IPS-18c (cell line): ENCODE results near the gene PRTN3.
A peak's percentile ranks its signal among the peaks of the same experiment; 100 is the strongest.
"Not testable (repeated sequence)": the region's sequence is repeated elsewhere in the genome, so short reads cannot be mapped to it uniquely, and the experiment has no call there.

Experiments
- H3K4me3 ChIP-seq: 2 replicates; pipeline ENCODE4 v1.7.0; 2013; ENCODE audit warnings: low read depth, mild to moderate bottlenecking, low read length, moderate library complexity; ENCODE audit not compliant: insufficient read depth
- H3K9me3 ChIP-seq: one replicate; pipeline ENCODE4 v1.6.1; 2013; ENCODE audit warnings: mild to moderate bottlenecking, low read length, moderate library complexity; ENCODE audit not compliant: control insufficient read depth, insufficient read depth

PRTN3 gene

DNA sequence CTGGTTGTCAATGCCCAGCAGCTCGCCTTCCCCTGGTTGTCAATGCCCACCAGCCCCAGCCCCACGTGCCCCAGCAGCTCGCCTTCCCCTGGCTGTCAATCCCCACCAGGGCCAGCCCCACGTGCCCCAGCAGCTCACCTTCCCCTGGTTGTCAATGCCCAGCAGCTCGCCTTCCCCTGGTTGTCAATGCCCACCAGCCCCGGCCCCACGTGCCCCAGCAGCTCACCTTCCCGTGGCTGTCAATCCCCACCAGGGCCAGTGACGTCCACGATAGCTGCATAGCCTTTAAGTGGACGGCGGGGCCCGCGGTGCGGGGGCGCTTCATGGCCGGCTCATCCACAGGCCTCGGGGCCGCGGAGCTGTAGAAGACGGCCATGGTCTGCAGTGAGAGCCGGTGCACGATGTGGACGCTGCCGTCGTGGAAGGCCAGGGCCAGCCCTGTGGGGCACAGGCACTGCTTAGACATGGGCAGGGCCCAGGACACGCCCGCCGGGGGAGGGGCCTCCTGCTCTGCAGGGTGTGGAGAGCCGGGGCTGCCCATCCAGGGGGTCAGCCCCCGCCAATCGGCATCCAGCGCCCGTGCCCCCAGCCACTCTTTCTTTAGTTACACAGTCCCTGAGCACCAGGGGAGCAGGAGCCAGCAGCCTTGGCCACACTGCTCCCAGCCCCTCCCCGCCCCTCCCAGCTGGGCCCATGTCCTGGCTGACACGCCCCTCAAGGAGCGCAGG, 39.1 kb downstream of the PRTN3 start:
- Histone ChIP-seq H3K4me3 (no peak overlapping the region), H3K9me3 (peaks cover 2% of the 10 kb centered on the region)

- Histone ChIP-seq H3K9me3 (peaks cover 2% of the 10 kb centered on the region), H3K4me3 (no peak overlapping the region)
Measured at GRCh38 chr19:881385-882071, 40.7 kb downstream of the PRTN3 start.

GRCh38 chr19:882871-883497, 42.2 kb downstream of the PRTN3 start:
- H3K4me3 ChIP-seq, result no peak overlapping the region
- peaks cover 2% of the 10 kb centered on the region for H3K9me3 ChIP-seq

GRCh38 chr19:883661-884211, 42.9 kb downstream of the PRTN3 start:
- Histone ChIP-seq H3K9me3 (peaks cover 2% of the 10 kb centered on the region), H3K4me3 (no peak overlapping the region)

- Histone ChIP-seq H3K9me3 (peaks cover 2% of the 10 kb centered on the region), H3K4me3 (no peak overlapping the region)
Measured at GRCh38 chr19:884420-885211, 43.8 kb downstream of the PRTN3 start.

DNA sequence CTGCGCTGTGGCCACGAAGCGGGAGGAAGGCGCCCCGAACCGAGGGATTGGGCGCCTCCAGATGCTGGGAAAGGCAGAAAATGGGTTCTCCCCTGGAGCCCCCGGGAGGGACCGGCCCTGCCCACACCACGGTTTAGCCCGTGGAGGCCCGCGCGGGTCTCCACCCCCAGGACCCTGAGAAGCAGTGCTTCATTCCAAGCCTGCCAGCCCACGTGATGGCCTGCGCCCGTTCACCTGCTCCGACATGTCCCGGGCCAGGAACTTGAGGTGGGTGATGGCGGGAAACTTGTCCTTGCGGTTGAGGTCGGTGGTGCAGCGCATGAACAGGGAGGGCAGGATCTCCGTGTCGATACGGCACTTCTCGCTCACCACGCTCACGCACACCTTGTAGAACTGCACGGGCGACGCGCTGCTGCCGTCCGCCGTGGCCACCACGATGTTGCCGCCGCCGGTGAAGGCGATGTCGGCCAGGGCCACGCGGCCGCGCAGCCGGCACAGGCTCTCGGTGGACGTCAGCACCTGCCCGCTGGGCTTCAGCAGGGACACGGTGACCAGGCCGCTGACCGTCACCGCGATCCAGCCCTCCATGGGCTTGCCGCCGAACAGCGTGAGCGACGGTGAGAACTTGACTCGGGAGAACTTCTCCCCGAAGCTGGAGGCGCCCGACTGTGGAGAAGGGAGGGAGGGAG, 44.9 kb downstream of the PRTN3 start:
- H3K4me3 ChIP-seq, result no peak overlapping the region
- H3K9me3 ChIP-seq, result peaks cover 2% of the 10 kb centered on the region

- Histone ChIP-seq H3K9me3 (peaks cover 2% of the 10 kb centered on the region), H3K4me3 (no peak overlapping the region)
Measured at GRCh38 chr19:887072-887471, 46.3 kb downstream of the PRTN3 start.

DNA sequence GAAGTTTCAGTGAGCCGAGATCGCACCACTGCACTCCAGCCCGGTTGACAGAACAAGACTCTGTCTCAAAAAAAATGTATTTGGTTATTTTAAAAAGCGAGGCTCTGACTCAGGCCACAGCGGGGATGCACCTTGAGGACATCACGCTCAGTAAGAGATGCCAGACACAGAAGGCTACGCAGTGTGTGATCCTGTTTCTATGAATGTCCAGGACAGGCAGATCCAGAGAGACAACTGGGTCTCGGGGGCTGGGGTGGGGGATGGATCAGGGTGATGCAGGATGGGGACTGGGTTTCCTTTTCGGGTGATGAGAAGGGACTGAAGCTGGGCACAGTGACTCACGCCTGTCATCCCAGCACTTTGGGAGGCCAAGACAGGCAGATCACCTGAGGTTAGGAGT, 46.8 kb downstream of the PRTN3 start:
- Histone ChIP-seq H3K9me3 (peaks cover 2% of the 10 kb centered on the region), H3K4me3 (no peak overlapping the region)

- H3K4me3 ChIP-seq, result no peak overlapping the region
- H3K9me3 ChIP-seq, result peaks cover 2% of the 10 kb centered on the region
Measured at GRCh38 chr19:888581-889385, 48.0 kb downstream of the PRTN3 start.

GRCh38 chr19:889662-890295, 49.0 kb downstream of the PRTN3 start:
- no peak overlapping the region for H3K4me3 ChIP-seq
- H3K9me3 ChIP-seq, result no peaks in the 10 kb centered on the region

- no peaks in the 10 kb centered on the region for H3K9me3 ChIP-seq
- no peak overlapping the region for H3K4me3 ChIP-seq
Measured at GRCh38 chr19:890831-891230, 50.0 kb downstream of the PRTN3 start.

- H3K4me3 ChIP-seq, result peak overlapping the region; percentile 83; the same call in 1 of the 2 replicates
- H3K9me3 ChIP-seq, result not testable (repeated sequence)
Measured at GRCh38 chr19:891421-892200, 50.8 kb downstream of the PRTN3 start.

DNA sequence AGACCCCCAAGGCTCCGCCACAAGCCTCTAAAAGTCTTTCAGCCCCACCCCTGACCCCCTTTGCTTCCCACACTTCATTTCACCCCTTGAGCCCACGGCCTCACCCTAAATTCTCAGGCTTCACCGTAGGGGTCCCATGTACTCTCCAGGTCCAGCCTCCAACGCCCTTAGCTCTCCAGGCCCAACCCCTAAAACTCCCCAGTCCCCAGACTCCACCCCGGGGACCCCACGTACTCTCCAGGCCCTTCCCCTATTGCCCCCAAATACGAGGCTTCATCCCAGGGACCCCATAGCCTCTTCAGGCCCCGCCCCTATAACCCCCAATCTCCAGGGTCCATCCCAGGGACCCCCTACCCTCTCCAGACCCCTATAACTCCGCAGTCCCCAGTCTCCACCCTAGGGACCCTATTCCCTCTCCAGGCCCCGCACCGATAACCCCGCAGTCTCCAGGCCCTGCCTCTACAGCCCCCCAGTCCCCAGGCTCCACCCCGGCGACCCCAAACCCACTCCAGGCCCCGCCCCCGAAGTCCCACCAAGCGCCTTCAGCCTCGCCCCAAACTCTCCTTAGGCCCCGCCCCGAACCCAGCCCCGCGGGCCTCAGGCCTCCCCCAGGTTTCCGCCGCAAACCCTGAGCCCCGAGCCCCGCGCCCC, 51.6 kb downstream of the PRTN3 start:
- peak overlapping the region; percentile 83 for H3K4me3 ChIP-seq
- H3K9me3 ChIP-seq, result no peaks in the 10 kb centered on the region

DNA sequence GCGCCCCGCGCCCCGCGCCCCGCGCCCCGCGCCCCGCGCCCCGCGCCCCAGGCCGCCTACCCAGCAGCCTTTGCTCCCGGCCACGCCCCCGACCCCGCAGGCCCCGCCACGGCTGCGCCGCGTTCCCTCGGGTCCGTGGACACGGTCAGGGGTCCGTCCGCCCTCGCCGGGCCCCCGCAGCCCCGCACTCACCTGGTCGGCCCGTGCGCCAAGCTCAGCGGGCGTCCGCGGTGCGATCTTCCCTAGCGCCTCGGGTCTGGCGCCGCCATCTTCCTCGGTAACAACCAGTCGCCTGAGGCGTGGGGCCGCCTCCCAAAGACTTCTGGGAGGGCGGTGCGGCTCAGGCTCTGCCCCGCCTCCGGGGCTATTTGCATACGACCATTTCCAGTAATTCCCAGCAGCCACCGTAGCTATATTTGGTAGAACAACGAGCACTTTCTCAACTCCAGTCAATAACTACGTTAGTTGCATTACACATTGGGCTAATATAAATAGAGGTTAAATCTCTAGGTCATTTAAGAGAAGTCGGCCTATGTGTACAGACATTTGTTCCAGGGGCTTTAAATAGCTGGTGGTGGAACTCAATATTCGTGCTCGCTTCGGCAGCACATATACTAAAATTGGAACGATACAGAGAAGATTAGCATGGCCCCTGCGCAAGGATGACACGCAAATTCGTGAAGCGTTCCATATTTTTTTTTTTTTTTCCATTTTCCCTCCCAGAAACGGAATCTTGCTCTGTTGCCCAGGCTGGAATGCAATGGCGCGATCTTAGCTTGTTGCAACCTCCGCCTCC, 52.3 kb downstream of the PRTN3 start, which contains the start of the genes MED16 and RNU6-9:
Gene MED16, minus strand, starts transcription at position 294 of the 796 bp plus-strand sequence. CDS start 2,056 bp downstream, outside the sequence.
Gene RNU6-9, plus strand, starts transcription at position 591 of the 796 bp plus-strand sequence.
- no peaks in the 10 kb centered on the region for H3K9me3 ChIP-seq
- peak within 1 kb of the TSS; percentile 83 for H3K4me3 ChIP-seq
